HG03060 (cell line): ENCODE data around the gene STAC3.

Experiments used
- ATAC-seq: cut with Tn5 transposase; IDR thresholded peaks from one replicate; pipeline ENCODE4 v1.9.1; 2021; ENCODE audit warnings: low read depth, moderate number of reproducible peaks; ENCODE audit not compliant: unreplicated experiment

STAC3 gene

GRCh38 chr12:57255916-57256315 lies 4.9 kb upstream of the STAC3 start:
- ATAC-seq = no peak

GRCh38 chr12:57254506-57255280 lies 3.7 kb upstream of the STAC3 start:
- no peak for ATAC-seq

GRCh38 chr12:57250541-57250940 lies 446 bp downstream of the STAC3 start:
- no peak for ATAC-seq

GRCh38 chr12:57248934-57249742 lies 1.8 kb downstream of the STAC3 start:
- no peak for ATAC-seq

- ATAC-seq = no peak
Observed at GRCh38 chr12:57247041-57247440, 3.9 kb downstream of the STAC3 start.

- no peak for ATAC-seq
Observed at GRCh38 chr12:57244312-57244696, 6.7 kb downstream of the STAC3 start.

GRCh38 chr12:57243521-57244311 lies 7.3 kb downstream of the STAC3 start:
- ATAC-seq = no peak

- ATAC-seq = no peak
Observed at GRCh38 chr12:57242691-57243454, 8.1 kb downstream of the STAC3 start.

- no peak for ATAC-seq
Observed at GRCh38 chr12:57242329-57242690, 8.7 kb downstream of the STAC3 start.

- ATAC-seq = no peak
Observed at GRCh38 chr12:57241402-57242310, 9.3 kb downstream of the STAC3 start.

GRCh38 chr12:57240926-57241401 lies 10.0 kb downstream of the STAC3 start:
- ATAC-seq = no peak

- no peak for ATAC-seq
Observed at GRCh38 chr12:57240066-57240921, 10.7 kb downstream of the STAC3 start.

- ATAC-seq = no peak
Observed at GRCh38 chr12:57239587-57240065, 11.4 kb downstream of the STAC3 start.

- ATAC-seq = no peak
Observed at GRCh38 chr12:57238854-57239554, 12.0 kb downstream of the STAC3 start.

- no peak for ATAC-seq
Observed at GRCh38 chr12:57237932-57238853, 12.8 kb downstream of the STAC3 start.

GRCh38 chr12:57237596-57237931 lies 13.4 kb downstream of the STAC3 start:
- no peak for ATAC-seq
